GM19438 (cell line): ENCODE measurements around the gene PTGES2.
A peak's percentile ranks its signal among the peaks of the same experiment; 100 is the strongest.
"Not testable (repeated sequence)": the region's sequence is repeated elsewhere in the genome, so short reads cannot be mapped to it uniquely, and the experiment has no call there.

Experiments used
- ATAC-seq: cut with Tn5 transposase; IDR thresholded peaks from one replicate; pipeline ENCODE4 v1.9.1; 2021; ENCODE audit warnings: low read depth; ENCODE audit not compliant: unreplicated experiment

PTGES2 gene

DNA sequence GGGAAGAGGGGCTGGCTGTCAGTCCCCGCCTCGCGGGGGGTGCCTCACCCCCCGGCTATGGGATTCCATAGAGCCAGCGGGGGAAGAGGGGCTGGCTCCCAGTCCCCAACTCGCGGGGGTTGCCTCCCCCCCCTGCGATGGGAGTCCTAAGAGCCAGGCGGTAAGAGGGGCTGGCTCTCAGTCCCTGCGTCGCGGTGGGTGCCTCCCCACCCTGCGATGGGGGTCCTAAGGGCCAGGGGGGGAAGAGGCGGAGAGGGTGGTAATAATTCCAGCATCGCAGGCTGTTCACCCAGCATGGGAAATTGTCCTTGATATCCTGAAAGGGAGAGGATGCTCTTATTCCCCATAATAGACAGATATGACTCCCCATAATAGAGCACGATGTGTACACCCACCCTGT is 12.1 kb upstream of the PTGES2 start:
- ATAC-seq = no peak

DNA sequence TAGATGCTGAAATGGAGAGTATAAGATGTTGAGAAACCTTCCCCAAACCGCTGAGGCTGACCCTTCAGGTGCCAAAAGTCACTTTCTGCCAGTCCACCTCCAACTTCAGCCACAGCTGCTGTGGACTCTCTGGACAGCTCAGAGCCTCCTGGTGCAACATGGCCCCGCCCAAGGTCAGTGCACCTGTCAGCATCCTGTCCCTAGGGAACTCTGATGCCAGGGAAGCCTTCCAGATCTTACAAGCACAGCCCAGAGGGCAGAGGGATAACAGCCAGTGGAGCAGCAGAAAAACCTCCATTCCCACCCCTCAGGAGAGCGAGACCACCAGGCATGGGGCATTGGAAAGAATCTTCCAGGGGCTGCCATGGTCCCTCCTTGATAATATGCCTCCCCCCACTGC is 10.5 kb upstream of the PTGES2 start:
- ATAC-seq = no peak

DNA sequence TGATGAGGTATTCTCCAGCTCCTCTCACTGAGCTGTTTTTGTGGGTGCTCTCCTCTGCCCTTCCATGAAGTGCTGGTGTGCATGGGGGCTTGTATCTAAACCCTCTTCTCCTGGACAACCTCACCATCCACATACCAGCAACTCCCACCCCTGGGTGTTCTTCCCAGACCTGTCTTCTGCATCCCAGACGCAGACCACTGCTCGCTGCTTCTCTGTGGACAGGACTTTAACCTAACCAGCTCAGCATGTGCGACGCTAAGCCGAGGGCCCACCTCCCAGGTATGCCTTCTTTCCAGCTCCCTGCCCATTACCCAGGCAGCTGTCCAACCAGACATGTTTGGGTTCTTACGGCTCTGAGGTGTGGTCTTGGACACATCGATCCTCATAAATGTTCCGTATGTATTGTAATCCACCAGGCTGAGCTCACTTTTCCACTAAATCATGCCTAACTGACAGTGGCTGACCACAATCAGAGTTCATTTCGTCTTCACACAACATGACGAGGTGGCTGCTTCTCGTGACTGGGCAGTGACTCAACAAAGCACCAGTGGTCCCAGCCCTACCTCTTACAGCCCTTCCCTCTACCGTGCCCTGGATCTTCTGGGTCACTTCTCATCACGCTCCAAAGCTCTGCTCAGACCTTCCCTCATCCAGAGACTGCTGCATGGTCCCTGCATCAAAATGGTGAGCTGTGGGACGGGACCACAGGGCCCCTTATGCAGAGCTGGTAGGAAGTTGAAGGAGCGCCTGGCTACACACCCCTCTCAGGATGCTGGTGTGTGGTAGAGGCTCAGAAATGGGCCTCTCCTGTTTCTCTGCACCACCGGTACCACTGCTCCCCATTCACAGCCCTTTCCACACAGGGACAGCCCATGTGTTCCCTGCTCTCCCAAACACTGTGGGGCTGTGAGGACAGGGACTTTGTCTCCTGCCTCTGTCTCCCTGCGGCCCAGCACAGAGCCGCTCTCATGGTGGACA is 9.6 kb upstream of the PTGES2 start:
- ATAC-seq = no peak

DNA sequence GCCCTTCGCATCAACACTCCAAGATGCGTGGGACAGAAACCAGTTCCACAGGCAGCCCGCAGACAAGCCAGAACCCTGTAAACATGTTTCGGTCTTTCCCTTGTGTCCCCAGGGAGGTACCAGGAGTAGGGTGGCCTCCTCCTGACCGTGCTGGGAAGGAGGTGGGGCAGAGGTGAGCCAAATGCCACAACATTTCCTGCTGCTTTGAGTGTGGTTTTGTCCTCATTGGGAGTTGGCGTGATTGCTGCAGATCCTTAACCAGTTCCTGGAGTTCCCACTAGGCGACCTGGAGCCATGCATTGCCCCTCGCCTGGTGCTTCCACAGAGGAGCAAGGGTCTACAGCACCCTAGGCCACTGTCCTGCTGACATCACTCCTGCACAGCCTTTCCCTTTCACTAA is 8.0 kb upstream of the PTGES2 start:
- not testable (repeated sequence) for ATAC-seq

DNA sequence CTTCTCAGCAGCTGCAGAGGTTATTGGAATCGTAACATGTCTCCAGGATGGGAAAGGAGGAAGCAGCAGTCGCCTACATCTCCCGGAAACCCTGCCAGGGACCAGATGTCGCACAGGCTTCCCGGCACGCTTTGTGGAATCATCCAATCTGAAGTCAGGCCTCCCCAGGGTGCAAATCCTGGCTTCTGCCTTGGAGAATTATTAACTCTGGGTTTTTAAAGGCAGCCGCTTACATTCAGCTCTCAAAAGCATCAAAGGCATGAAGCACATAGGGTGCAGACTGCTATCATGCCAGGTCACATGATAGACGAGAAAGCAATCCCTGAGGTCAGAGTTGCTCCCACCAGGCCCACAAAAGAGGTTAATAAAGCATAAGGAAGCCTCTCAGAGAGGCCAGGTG is 4.6 kb upstream of the PTGES2 start:
- not testable (repeated sequence) for ATAC-seq

DNA sequence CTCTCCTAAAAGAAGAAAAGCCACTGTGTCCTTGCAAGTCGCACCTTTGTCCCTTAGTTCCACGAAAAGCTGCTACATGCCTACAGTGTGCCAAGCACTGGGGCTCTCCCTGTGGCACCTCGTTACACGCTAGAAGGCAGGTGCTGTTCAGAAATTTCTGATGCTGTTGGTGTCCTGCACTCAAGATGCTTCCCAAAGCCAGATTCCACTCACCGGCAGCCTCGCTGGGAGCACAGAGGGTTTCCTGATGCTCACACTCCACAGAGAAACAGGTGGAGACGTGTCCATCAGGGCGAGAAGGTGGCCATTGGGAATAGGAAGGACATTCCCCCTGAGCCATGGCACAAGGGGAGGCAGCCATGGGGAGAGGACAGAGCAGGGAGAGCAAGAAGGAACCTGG is 3.8 kb upstream of the PTGES2 start:
- ATAC-seq = not testable (repeated sequence)

DNA sequence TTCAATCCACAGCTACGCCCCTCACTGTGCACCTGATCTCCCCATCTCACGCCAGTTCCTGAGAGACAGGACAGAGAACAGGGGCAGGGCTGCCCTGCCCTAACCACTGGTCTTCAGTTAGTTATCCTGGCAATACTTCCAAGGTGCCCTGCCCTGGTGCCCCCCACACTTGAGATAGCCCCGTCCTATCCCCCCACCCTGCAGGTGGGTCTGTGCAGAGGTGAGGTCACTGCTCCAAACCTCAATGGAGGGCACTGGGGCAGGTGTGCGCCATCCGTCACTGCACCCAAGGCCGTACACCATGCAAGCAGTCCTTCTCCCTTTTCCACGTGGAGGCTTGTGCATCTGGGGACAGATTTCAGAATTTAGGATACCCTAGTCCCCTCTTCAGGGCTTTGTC is 3.1 kb upstream of the PTGES2 start:
- not testable (repeated sequence) for ATAC-seq

DNA sequence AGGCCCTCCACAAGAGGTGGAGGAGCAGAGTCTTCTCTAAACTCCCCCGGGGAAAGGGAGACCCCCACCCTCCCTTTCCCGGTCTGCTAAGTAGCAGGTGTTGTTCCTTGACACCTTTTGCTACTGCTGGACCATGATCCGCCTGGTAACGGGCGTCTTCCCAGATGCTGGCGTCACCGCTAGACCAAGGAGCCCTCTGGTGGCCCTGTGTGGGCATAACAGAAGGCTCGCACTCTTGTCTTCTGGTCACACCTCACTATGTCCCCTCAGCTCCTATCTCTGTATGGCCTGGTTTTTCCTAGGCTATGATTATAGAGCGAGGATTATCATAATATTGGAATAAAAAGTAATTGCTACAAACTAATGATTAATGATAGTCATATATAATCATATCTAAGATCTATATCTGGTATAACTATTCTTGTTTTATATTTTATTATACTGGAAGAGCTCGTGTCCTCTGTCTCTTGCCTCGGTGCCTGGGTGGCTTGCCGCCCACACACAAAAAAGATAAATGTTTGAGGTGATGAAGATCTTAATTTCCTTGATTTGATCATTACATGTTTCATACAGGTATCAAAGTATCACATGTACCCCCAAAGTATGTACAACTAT is 2.6 kb upstream of the PTGES2 start:
- not testable (repeated sequence) for ATAC-seq

DNA sequence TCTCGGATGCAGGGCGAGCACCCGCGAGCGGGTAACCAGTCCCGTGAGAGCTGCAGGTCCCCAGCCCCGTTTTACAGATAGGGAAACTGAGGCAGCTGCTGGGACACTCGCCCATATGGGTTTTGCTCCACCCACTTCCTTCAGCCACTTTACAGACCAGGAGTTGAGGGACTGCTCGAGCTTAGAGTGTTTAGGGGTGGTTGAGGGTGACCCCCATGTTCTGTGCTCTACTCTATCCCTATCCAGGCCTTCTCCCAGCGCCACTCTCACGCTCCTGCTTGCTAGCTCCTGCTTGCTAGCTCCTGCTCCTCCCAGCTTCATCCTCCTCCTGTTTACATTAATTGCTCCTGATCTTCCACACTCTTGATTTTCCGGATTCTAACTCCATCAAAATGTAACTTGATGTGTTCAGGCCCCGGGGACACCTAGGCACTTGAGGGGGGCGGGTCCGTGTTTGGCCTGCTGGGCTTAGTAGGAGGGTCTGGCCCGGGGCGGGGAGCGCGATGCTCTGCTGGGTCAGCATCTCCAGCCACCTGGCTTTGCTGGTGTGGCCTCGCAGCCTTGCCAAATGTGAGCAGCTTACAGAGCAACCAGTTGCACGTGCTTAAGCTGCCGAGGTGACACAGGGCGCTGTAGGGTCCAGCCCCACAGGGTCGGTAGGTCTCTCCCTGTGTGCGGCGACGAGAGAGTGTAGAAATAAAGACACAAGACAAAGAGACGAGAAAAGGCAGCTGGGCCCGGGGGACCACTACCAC is 1.5 kb upstream of the PTGES2 start:
- ATAC-seq = no peak

DNA sequence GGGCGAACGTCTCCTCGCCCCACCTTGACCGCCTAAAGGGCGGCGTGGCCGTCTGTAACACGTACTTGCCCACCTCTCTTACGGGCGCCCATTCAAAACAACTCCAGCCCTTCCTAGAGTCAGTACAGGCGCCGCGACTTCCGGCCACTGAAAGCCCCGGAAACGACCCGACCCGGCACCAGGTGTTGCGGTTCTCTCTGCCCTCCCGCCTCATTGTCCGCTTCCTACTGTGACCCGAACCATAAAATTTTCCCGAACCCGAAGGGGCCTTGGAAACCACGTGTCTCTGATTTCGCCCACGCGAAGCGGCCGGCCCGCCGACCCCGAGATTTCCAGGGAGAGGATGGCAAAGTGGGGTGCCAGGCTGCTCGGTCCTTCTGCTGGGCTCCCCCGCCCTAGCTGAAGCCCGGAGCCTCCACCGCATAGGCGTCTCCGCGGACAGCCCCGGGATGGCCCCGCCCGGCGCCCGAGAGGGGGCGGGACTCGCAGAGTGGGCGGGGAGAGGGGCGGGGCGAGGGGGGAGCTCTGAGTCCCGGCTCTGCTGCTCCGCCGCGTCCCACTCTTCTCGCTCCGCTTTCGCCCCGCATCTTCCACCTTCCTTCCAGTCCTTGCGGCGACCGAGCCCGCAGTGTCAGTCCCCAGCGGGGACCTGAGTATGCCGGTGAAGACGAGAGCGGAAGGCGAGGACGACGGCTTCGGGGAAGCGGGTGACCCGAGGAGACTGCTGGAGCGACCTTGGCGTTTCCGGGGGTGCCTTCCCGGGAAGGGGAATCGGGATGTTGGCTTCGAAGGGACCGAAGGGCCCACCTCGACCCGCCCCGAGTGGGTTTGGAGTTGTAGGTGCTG is 684 bp upstream of the PTGES2 start:
- ATAC-seq = peak; percentile 56

DNA sequence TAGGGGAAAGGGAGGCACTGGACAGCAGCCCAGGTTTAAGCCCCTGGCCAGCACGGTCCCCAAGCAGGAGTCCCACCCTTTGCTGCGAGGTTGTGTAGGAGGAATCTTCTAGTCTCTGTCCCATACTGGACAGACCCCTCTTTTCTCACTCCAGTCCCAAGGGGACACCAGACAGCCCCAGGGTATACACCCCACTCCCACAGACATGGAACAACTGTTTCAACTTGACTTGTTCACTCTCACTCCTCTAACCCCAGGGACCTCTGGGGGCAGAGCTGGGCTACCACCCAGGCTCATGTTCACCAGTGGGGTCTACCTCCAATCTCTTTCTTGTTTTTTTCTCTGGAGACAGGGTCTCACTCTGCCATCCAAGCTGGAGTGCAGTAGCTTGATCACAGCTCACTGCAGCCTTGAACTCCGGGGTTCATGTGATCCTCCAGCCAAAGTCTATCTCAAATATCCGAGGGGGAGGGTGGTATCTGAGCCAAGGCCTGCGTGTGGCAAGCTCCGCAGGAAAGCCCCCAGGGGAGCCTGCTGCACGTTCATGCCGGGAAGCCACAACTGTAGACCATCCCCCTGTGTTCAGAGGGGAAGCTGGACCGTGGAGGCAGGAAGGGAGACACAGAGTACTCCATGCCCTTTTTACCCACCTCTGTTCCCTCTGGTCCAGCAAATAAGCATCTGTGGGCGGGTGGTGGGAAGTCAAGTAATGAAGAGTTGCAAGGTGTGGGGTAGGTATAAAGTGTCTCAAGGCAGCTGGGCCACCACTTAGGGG is 1.8 kb downstream of the PTGES2 start:
- ATAC-seq = no peak

DNA sequence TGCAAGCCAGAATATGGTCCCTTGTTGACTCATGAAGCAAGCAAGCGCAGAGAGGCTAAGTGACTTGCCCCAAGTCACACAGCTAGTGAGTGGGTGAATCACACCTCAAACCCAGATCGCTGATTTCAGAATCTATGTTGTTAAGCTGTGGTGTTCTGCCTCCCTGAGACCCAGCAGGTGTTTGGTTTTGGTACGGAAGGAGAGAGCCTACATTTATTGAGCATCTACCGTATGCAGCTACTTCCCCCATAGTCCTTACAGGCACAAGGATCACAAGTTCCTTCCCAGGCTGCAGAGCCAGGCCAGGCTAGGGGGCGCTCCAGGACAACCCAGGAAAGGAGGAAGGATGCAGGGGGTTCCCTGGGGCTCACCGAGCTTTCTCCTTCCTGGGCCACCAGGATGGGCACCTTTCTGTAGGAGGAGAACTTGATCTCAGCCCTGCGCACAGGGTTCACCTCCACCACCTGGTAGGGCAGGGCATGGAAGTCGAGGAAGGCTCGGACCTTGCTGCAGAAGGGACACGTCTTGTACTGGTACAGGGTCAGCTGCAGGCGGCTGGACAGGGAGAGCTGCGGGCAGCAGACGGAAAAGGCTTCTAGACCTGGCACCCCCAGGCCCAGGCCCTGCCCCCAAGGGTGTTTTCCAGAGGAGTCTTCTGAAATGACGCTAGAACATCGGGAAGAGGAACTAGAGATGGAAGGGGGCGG is 2.5 kb downstream of the PTGES2 start:
- no peak for ATAC-seq

DNA sequence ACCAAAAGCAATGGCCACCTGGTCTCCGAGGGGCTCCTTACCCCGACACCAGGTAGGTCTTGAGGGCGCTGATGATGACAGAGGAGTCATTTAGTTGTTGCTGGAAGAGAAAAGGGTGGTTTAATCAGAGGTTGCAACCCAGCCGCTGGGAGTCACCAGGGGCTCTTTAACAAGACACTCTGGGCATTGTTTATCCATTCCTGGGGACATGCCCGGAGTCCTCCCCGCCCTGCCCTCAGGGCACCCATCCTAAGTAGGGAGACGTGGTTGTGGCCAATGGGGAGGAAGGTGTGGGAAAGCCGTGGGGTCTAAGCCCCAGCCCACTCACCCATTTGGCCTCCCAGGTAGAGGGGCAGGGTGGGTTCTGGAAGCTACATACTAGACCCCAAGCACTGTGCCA is 3.1 kb downstream of the PTGES2 start:
- no peak for ATAC-seq

DNA sequence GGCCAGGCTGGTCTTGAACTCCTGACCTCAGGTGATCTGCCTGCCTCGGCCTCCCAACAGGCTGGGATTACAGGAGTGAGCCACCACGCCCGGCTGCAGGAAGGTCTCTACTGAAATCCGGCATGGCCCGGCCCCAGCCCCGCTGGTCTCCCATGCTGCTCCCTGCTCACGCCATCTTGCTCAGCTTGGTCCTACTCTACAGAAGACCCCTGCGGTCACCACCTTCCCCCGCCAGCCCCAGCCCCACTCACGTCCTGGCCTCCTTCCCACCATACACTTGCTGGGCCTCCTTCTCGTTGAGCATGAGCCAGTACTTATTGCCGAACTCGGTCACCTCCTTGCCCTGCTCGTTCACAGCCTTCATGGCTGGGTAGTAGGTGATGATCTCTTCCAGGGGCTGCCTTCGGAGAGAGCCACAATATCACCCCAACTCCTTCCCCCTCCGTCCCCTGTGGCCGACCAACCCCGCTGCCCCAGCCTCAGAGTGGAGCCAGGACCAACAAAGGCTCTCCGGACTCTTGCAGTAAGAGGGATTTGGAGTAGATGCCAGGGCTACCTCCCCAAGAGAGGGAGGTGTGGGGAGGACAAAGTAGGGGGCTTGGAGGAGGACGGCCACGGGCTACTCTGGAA is 4.0 kb downstream of the PTGES2 start:
- ATAC-seq = no peak

DNA sequence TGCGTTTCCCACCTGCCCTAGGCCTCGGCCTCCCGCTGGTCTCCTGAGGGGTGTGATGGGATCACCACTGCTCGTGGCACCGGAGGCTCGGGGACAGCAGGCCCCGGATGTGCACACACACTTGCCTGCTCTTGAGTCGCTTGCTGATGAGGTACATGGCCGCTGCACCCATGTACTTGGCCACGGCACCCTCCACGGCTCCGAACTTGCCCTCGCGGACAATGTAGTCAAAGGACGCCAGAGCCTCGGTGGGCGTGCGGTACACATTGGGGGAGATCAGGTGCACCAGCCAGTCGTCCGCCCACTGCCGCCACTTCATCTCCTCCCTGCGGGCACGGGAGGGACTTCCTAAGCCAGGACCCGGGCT is 4.7 kb downstream of the PTGES2 start:
- no peak for ATAC-seq

DNA sequence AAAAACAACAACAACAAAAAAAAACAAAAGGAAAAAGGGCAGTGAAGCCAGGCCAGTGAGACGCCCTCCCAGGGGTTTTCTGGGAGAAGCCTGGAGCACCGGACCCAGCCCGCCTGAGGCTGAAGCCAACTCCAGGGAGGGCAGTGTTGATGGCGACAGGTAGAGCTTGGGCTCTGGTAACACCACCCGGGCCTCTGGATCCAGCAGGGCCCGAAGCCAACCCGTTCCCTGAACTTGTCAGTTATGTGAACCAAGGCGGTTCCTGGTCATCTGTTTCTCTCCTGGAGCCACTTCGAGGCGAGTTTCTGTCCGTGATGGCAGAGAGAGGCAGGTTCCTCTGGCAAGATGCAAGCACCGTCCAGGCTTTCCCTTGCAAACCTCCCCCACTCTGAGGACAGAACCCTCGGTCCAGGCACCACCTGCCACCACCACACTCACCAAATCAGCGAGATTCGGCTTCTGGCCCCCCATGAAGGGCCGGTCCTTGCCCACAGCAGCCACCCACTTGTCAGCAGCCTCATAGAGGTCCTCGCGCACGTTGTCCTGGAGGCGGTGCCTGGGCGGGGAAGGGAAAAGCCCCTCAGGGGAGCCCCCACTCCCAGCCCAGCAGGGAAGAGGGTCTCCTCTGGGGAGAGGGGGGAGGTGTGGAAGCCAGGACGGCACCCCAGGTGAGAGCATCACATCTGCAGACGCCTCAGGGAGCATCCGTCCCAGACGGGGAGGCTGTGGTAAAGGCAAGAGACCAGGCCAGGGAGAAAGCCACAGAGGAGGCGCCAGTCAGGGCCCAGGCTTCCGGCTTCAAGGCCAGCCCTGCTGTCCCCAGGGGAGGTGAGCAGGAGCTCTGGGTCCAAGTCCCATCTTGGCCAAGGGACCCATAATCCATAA is 5.4 kb downstream of the PTGES2 start:
- ATAC-seq = no peak

DNA sequence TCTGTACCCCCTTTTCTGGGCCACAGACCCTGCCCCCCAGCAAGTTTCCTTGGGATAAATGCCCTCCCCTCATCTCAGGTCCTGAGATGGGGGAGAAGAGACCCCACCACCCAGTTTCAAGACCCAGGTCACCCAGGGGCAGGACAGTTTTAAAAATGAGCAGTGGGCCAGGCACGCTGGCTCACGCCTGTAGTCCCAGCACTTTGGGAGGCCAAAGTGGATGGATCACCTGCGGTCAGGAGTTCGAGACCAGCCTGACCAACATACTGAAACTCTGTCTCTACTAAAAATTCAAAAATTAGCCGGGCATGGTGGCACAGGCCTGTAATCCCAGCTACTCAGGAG is 6.1 kb downstream of the PTGES2 start:
- ATAC-seq = no peak
